Glomerular visceral epithelial cell (primary cell): Measurements from ENCODE around the gene PON2.
"Not testable (repeated sequence)": the region's sequence is repeated elsewhere in the genome, so short reads cannot be mapped to it uniquely, and the experiment has no call there.

Source experiments
- DNase-seq: peaks from one replicate; pipeline ENCODE4 v3.0.0-alpha.2; 2016; ENCODE audit errors: extremely low spot score

Gene PON2

GRCh38 chr7:95434557-95435421 lies at the start of gene PON2:
Gene PON2, minus strand, starts transcription at chr7:95435028. Its CDS starts 77 bp downstream, at chr7:95434951.
- peak; percentile 90 for DNase-seq

DNA sequence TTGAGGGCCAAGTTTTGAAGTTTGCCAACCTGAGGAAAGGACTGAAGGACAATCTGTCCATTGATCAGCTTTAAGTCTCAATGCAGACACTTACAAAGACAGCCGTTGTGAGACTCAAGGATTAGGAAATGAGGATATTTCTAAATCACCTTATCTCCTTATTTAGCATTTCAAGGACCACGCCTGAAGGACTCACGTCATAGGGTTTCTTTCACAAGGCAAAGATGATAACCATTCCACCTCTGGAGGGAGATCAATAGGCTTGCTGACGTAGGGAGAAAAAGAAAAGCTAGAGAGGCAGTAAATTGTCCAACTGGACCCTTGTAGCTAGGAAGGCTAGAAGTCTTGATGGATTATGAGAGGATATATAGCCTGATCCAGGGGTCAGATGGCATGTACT lies 47.6 kb upstream of the PON2 start:
- no peak for DNase-seq

DNA sequence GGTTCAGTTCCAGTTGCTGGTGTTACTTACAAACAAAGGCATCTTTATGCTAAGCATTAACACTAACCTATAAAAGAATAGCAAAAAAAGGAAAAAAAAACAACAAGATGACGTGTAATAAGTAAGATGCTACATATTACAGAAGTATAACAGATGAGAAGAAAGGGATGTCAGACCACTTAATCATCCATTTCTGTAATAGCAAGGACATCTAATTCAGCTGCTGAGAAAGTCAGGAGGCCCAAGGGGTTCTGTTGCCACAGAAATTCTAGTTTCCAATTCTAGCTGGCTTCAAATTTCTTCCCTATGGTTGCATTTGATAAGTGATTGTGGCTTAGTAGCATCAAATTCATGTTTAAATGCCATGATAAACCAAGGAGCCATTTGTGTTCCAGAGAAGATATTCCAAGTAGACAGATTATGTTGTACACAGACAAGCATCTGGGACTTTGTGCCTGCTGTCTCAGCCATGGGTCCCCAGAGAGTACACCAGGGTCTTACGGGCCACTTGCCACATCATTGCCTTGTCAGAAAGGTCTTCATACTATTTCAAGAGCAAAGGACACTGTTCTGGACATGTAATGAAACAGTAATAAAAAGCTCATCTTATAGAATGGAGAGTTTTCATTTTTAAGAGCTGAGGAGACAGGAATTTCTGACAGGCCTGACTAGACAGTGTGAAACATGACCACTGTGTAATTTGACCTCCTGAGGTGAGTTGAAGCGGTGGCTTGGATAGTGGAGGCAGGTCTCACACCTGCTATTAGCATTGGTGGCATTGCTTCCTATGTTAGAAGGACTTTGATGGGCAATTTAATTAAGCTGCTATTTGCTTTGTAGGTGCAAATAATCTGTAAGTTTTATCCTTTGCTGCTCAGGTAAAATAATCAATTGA lies 46.7 kb upstream of the PON2 start:
- no peak for DNase-seq

- no peak for DNase-seq
Observed at GRCh38 chr7:95479992-95480624, 45.3 kb upstream of the PON2 start.

- DNase-seq, result peak; percentile 46
Observed at GRCh38 chr7:95478272-95479037, 43.6 kb upstream of the PON2 start.

DNA sequence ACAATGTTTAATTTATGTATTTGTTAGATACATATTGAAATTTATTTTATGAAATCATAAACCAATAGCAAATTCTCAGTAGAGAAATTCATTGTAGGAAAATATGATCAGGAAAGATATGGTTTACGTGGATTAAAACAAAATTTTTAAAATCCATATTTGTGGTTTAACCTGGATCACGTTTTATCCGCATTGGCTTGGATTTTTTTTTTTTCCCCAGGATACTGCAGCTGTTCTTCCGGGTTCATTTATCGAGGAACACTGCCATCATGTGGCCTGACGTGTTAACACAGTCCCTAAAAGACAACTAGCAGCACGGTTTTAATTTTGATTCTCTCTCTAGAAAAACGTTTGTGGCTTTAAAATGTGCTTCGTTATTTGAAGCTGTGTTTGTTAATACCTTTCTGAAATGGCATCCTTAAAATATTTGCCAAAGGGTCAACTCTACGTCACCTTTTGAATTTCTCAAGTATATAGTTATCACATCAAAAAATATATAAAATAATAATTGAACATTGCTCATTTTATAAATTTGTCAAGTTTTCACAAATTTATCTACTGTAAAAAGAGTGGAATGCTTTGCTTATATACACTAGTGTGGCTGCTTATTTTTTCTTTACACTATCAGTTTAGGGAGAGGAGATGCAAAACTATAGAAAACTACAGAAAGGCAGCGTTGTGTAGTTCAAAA lies 42.2 kb upstream of the PON2 start:
- peak; percentile 73 for DNase-seq

DNA sequence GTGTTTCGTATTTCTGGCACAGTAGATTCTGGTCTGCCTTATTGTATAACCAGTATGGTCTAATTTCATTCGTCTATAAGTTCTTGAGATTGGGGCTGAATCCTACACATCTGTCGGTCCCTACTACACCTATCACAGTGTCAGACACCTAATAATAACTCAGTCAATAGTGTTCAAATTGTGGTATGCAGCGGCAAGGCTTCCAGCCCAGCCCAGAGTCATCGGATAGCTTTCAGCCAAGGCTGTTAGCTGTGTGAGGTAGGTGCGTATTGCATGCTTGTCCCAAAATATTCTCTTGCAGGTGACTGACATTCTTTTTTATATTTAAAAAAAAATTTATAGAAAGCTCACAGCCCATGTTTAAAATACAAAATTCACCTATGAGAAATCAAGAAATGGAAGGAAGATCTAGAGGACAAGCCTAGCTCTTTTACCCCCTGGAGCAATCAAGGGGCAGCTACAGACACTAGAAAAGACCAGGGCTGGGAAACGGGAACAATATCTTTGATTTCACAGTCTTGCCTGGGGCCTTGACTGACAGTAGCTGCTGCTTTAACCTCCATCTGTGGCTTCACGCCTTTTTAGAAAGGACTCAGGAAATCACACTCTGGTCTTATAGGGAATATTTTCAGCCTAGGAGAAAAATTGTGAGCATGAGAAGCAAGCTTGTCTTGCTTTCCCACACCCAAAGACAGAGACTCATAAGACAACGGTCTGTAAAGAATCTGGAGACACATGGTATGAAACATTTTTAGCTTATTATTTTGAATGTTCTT lies 41.4 kb upstream of the PON2 start:
- no peak for DNase-seq

- no peak for DNase-seq
Observed at GRCh38 chr7:95473276-95473985, 38.6 kb upstream of the PON2 start.

GRCh38 chr7:95472581-95473161 lies 37.8 kb upstream of the PON2 start:
- peak; percentile 83 for DNase-seq

DNA sequence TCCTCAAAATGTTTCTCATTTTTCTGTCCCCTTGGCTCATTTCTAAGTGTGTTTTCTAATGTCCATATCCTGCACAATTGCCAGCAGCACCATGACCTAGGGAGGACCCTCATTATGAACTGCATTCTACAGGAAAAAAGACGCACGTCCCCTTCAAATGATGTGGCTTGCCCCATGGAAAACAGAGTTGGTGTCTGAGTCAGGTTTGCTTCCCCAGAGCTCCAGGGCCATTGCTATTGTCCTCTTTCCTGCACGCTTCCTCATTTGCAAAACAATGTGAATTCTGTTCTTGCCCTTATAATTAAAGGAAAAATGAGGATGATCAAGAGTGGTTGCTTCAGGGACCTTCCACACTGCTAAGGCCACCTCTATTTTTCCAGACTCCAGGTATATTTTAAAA lies 36.2 kb upstream of the PON2 start:
- no peak for DNase-seq

GRCh38 chr7:95470452-95470851 lies 35.6 kb upstream of the PON2 start:
- DNase-seq, result peak; percentile 56

GRCh38 chr7:95469848-95470247 lies 35.0 kb upstream of the PON2 start:
- DNase-seq, result no peak

GRCh38 chr7:95469187-95469586 lies 34.4 kb upstream of the PON2 start:
- peak; percentile 8 for DNase-seq

DNA sequence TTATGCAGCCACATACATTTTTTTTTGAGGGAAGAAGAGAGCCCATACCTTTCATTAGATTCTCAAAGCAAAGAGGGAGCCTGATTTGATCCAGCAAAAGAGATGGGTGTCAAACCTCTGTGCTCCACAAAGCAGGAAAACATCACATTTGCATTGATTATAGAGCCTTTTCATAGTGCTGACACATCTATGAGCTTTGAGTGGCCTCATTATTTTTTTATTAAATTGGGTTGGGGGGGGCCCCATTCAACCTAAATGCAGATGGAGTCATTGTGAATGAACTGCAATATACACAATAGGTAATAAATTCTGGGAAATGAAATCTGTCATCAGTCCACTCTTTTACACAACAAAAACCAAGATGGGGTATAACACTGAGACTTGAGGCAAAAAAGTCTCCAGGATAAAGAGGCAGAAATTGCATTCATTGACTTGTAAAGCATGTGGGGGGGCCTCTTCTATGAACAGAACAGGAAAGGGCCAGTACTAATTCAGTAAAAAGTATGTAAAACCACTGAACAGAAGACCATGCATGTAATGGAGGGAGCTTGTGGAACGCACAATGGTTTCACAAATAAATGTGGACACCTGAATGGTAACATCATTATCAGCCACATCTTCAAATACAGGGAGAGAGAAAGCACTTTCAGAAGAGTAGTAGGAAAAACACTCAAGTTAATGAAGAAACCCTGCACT lies 33.2 kb upstream of the PON2 start:
- DNase-seq, result no peak

DNA sequence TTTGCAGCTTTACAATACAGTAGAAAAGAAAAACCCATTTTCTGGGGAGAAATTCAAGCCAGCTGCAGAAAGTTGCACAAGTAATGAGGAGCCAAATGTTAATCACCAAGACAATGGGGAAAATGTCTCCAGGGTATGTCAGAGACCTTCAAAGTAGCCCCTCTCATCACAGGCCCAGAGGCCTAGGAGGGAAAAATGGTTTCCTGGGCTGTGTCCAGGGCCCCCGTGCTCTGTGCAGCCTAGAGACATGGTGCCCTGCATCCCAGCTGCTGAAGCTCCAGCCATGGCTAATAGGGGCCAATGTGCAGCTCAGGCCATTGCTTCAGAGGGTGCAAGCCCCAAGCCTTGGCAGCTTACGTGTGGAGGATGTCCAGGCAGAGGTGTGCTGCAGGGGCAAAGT lies 25.8 kb upstream of the PON2 start:
- DNase-seq, result not testable (repeated sequence)

- DNase-seq, result no peak
Observed at GRCh38 chr7:95457947-95458346, 23.1 kb upstream of the PON2 start.

DNA sequence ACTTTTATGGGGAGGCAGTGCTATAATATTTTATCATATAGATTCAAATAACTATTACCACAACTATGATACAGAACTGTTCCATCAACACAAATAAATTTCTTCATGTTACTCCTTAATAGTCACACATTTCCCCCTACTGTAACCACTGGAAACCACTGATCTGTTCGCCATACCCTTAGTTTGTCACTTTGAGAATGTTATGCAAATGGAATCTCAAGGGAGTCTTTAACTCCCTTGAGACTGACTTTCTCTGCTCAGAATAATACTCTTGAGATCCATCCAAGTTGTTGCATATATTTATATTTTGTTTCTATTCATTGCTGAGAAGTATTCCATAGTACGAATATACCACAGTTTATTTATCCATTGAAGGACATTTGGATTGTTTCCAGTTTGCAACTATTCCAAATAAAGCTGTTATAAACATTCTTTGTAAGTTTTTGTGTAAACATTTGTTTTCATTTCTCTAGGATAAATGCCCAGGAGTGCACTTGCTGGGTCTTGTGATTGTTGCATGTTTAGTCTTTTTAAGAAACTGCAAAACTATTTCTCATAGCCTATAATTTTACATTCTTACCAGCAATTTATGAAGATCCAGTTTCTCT lies 19.7 kb upstream of the PON2 start:
- DNase-seq, result no peak

GRCh38 chr7:95446618-95447017 lies 11.8 kb upstream of the PON2 start:
- DNase-seq, result no peak
